ENCODE measurements around the gene IL6ST.
"Not testable (repeated sequence)": the region's sequence is repeated elsewhere in the genome, so short reads cannot be mapped to it uniquely, and the experiment has no call there.

- not testable (repeated sequence) for TF ChIP-seq POLR2AphosphoS5, POLR2A (IDR thresholded peaks at IDR 0.05; ENCODE audit: low read depth, low read length)
These were observed 6.3 kb downstream of the IL6ST start for GRCh38 chr5:55988428-55988827.

Data from GM12891 (cell line).